HepG2 (cell line): ENCODE data around the gene WDR86. TPM values are rescaled to one million over a fixed set of nuclear protein-coding genes. Genes with fewer than 3 reads are reported as not detected.

Experiments used
- BCL6 ChIP-seq: IDR thresholded peaks from 2 replicates; pipeline ENCODE4 v1.6.1; 2016; ENCODE audit warnings: missing genetic modification reagents, missing compliant biosample characterization
- ETV5 ChIP-seq: IDR thresholded peaks from 2 replicates; pipeline ENCODE4 v1.6.1; 2018; ENCODE audit warnings: missing biosample characterization, missing genetic modification reagents, inconsistent platforms, borderline replicate concordance
- FOXO1 ChIP-seq: sonication (generic); formaldehyde crosslinking; IDR thresholded peaks from 2 replicates; pipeline ENCODE4 v1.4.0; 2020; ENCODE audit warnings: missing genetic modification reagents
- HMGA1 ChIP-seq: sonication (generic); formaldehyde crosslinking; conservative IDR thresholded peaks from 2 replicates; pipeline ENCODE4 v1.4.0; 2020; ENCODE audit warnings: missing genetic modification reagents
- KDM3A ChIP-seq: IDR thresholded peaks from 2 replicates; pipeline ENCODE4 v1.6.1; 2018; ENCODE audit warnings: low read depth, missing compliant biosample characterization
- KLF9 ChIP-seq: IDR thresholded peaks from 2 replicates; pipeline ENCODE4 v1.6.1; 2016; ENCODE audit warnings: low read depth
- MYNN ChIP-seq: sonication (generic); formaldehyde crosslinking; IDR thresholded peaks from 2 replicates; pipeline ENCODE4 v1.4.0; 2020; ENCODE audit warnings: mild to moderate bottlenecking, low read depth, missing genetic modification reagents
- NR2F2 ChIP-seq: IDR thresholded peaks from 2 replicates; pipeline ENCODE4 v1.6.1; 2012; ENCODE audit warnings: low read depth, inconsistent platforms, borderline replicate concordance
- RFX3 ChIP-seq: IDR thresholded peaks from 2 replicates; pipeline ENCODE4 v1.6.1; 2016; ENCODE audit warnings: missing biosample characterization, missing genetic modification reagents
- RFXANK ChIP-seq: IDR thresholded peaks from 2 replicates; pipeline ENCODE4 v1.6.1; 2016
- TAF1 ChIP-seq: sonication (generic); formaldehyde crosslinking; IDR thresholded peaks from 2 replicates; pipeline ENCODE4 v1.4.0; 2020; ENCODE audit warnings: missing genetic modification reagents
- U2AF1 ChIP-seq: fragments of 200-400 bp; formaldehyde crosslinking; optimal IDR thresholded peaks from 2 replicates; pipeline ENCODE3; 2017; ENCODE audit warnings: mild to moderate bottlenecking, low read depth, low read length
- ZFX ChIP-seq: sonication (generic); formaldehyde crosslinking; IDR thresholded peaks from 2 replicates; pipeline ENCODE4 v1.4.0; 2020; ENCODE audit warnings: mild to moderate bottlenecking, low read depth, missing genetic modification reagents, moderate library complexity
- ZNF251 ChIP-seq: sonication (generic); formaldehyde crosslinking; IDR thresholded peaks from 2 replicates; pipeline ENCODE4 v1.9.0; 2021; ENCODE audit warnings: mild to moderate bottlenecking, missing genetic modification reagents
- ZNF260 ChIP-seq: sonication (generic); formaldehyde crosslinking; IDR thresholded peaks from 2 replicates; pipeline ENCODE4 v1.4.0; 2020; ENCODE audit warnings: missing genetic modification reagents, low read depth, mild to moderate bottlenecking, borderline replicate concordance
- polyA plus RNA-seq, 8 experiments: library from polyadenylated mRNA; depleted of rRNA in 3 of 8; stranded (reverse) in 7 of 8; unstranded in 1 of 8; fragments of >200 nt; fragmentation: Illumina TruSeq in 4 of 8; extraction: Trizol in 4 of 8; gene quantifications; 2 replicates each; pipeline versions ENCODE4 v1.2.1 to v1.2.3, GENCODE V29; 2011 to 2016; ENCODE audit warnings: low read depth in 4 of 8, missing spikeins in 1 of 8, mixed read lengths in 1 of 8; ENCODE audit not compliant: insufficient read depth in 1 of 8
- total RNA-seq, 5 experiments: library from RNA; depleted of rRNA; stranded (reverse); fragments of >200 nt; fragmentation: Illumina TruSeq; extraction: Trizol; gene quantifications; 2 replicates each; pipeline ENCODE4 v1.2.3, GENCODE V29; 2016; ENCODE audit warnings: low read depth in 1 of 5
- TF ChIP-seq, protein P1 (sequence below): sonication (generic); formaldehyde crosslinking; IDR thresholded peaks from 2 replicates; pipeline ENCODE4 v1.5.0; 2020; ENCODE audit warnings: mild to moderate bottlenecking, missing genetic modification reagents
- TF ChIP-seq, protein P2 (sequence below): sonication (generic); formaldehyde crosslinking; IDR thresholded peaks from 2 replicates; pipeline ENCODE4 v1.5.1; 2020; ENCODE audit warnings: missing genetic modification reagents, mild to moderate bottlenecking, borderline replicate concordance
- TF ChIP-seq, protein P3 (sequence below): sonication (generic); formaldehyde crosslinking; IDR thresholded peaks from 2 replicates; pipeline ENCODE4 v1.5.0; 2020; ENCODE audit warnings: mild to moderate bottlenecking, missing genetic modification reagents
- TF ChIP-seq, protein P4 (sequence below): sonication (generic); formaldehyde crosslinking; IDR thresholded peaks from 2 replicates; pipeline ENCODE4 v1.8.1; 2023; ENCODE audit warnings: mild to moderate bottlenecking, missing genetic modification reagents, borderline replicate concordance

Gene WDR86
- total and polyA plus RNA-seq, 2 of the 13 experiments (the other 11 are each of a cell fraction or from before 2014, with no cell fraction given), result 0.11 to 2.9 TPM

DNA sequence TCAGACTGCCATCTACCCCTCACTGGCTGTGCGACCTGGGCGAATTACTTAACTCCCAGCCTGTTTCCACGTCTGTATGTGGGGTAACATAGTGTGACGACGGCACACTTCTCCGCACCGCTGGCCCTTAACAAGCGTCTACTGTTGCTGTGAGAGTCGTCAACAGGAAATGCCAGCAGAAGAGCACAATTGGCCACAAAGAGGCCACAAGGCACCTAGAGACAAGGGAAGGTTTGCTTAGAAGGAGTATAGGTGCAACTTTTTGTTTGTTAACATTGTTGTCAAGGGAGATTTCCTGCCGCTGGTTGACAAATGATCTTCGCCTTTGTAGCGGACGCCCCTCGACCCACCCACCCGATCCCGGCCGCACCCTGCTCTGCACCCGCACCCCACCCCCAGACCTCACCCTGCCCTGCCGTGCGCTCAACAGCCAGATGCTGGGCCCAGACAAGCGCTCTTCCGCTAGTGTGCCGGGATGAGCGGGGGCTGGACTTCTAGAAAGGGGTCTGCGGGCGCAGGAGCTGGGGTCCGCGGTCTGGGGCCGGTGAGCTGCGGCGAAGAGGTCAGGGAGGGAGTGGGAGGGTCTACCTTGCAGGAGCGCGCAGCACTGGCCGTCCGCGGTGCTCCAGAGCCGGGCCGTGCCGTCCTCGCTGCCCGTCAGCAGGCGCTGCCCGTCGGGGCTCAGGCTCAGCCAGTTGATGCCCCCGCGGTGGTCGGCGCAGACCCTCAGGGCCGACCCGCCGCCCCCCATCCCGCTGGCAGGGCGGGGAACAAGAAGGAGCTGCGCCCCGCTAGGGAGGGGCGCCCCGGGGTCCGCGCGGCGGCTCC is 785 bp downstream of the WDR86 start (continued):
- TF ChIP-seq, protein P1, sequence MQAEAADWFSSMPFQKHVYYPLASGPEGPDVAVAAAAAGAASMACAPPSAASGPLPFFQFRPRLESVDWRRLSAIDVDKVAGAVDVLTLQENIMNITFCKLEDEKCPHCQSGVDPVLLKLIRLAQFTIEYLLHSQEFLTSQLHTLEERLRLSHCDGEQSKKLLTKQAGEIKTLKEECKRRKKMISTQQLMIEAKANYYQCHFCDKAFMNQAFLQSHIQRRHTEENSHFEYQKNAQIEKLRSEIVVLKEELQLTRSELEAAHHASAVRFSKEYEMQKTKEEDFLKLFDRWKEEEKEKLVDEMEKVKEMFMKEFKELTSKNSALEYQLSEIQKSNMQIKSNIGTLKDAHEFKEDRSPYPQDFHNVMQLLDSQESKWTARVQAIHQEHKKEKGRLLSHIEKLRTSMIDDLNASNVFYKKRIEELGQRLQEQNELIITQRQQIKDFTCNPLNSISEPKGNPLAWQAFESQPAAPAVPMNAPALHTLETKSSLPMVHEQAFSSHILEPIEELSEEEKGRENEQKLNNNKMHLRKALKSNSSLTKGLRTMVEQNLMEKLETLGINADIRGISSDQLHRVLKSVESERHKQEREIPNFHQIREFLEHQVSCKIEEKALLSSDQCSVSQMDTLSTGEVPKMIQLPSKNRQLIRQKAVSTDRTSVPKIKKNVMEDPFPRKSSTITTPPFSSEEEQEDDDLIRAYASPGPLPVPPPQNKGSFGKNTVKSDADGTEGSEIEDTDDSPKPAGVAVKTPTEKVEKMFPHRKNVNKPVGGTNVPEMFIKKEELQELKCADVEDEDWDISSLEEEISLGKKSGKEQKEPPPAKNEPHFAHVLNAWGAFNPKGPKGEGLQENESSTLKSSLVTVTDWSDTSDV (CRISPR knock-in tag), result no peak
- TF ChIP-seq, protein P2, sequence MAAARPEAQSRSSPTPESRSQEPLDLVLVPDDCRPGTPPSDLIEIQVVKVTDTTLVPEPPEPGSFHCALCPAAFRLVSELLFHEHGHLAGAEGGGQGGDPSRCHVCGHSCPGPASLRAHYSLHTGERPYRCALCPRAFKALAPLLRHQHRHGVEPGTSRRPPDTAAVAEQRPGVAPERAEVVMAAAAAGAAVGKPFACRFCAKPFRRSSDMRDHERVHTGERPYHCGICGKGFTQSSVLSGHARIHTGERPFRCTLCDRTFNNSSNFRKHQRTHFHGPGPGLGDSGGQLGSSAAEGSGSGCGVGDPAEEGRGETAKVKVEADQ (CRISPR knock-in tag), result no peak
- TF ChIP-seq, protein P3, sequence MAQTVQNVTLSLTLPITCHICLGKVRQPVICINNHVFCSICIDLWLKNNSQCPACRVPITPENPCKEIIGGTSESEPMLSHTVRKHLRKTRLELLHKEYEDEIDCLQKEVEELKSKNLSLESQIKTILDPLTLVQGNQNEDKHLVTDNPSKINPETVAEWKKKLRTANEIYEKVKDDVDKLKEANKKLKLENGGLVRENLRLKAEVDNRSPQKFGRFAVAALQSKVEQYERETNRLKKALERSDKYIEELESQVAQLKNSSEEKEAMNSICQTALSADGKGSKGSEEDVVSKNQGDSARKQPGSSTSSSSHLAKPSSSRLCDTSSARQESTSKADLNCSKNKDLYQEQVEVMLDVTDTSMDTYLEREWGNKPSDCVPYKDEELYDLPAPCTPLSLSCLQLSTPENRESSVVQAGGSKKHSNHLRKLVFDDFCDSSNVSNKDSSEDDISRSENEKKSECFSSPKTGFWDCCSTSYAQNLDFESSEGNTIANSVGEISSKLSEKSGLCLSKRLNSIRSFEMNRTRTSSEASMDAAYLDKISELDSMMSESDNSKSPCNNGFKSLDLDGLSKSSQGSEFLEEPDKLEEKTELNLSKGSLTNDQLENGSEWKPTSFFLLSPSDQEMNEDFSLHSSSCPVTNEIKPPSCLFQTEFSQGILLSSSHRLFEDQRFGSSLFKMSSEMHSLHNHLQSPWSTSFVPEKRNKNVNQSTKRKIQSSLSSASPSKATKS (CRISPR knock-in tag), result no peak
- peak; percentile 59 for TF ChIP-seq BCL6 (CRISPR knock-in tag)
- TF ChIP-seq KDM3A, result no peak
- no peak for TF ChIP-seq TAF1 (CRISPR knock-in tag)
- TF ChIP-seq, protein P4, sequence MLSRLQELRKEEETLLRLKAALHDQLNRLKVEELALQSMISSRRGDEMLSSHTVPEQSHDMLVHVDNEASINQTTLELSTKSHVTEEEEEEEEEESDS (CRISPR knock-in tag), result no peak
- TF ChIP-seq MYNN, result no peak
- TF ChIP-seq ZFX (CRISPR knock-in tag), result peak; percentile 30; the same call in 1 of the 2 replicates
- no peak for TF ChIP-seq RFX3 (CRISPR knock-in tag)
- TF ChIP-seq U2AF1, result no peak
- no peak for TF ChIP-seq KLF9 (CRISPR knock-in tag)
- TF ChIP-seq ZNF251 (CRISPR knock-in tag), result no peak
- TF ChIP-seq FOXO1 (CRISPR knock-in tag), result peak; percentile 16; the same call in 1 of the 2 replicates
- TF ChIP-seq HMGA1 (CRISPR knock-in tag), result no peak
- TF ChIP-seq ETV5 (CRISPR knock-in tag), result peak; percentile 44; the same call in 1 of the 2 replicates
- TF ChIP-seq RFXANK (CRISPR knock-in tag), result no peak
- TF ChIP-seq ZNF260 (CRISPR knock-in tag), result no peak
- TF ChIP-seq NR2F2, result no peak
